ENCODE measurements around the gene PTCH1.
A peak's percentile ranks its signal among the peaks of the same experiment; 100 is the strongest.

The PTCH1 gene

DNA sequence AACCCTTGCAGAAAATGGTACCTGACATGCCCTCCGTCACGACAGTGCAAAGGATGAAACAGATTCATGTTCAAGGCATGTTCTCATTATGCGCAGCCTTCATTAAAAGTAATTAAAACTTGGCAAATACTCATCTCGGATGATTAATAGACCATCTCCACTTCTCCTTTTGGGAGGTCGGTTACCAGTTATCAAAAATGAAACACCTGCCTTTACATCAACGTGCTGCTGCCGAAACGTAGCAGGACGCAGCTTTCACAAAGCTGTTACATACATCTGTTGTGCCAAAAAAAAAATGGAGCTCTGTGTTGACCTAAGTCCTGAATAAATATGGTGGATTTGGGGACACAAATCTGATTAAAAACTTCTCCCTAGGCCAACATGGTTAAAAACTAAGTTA is 75.7 kb downstream of the PTCH1 start:
- Histone ChIP-seq H3K36me3 (peaks cover 17 to 28% (median 20%) of the 10 kb centered on the region in 11 experiments), H3K9ac (no peak overlapping the region), H3K27ac (no peak overlapping the region), H3K4me1 (0 out of 20 replicates have a peak, but pooled peaks cover 0 to 1% (median 0%) of the 10 kb centered on the region in 10 experiments), H3K9me3 (replicated peaks in 1 of 11) (peaks cover 0 to 4% (median 0%) of the 10 kb centered on the region in 11 experiments; a peak in 2 of 22 replicates), H3K4me3 (no peak overlapping the region), H3K4me2 (no peak overlapping the region), H4K20me1 (peaks cover 0 to 4% (median 0%) of the 10 kb centered on the region in 11 experiments; a peak in 1 of 22 replicates), H3K27me3 (no peaks in the 10 kb centered on the region)
- no peak for TF ChIP-seq Cebpa-rat (IDR thresholded peaks at IDR 0.05)

DNA sequence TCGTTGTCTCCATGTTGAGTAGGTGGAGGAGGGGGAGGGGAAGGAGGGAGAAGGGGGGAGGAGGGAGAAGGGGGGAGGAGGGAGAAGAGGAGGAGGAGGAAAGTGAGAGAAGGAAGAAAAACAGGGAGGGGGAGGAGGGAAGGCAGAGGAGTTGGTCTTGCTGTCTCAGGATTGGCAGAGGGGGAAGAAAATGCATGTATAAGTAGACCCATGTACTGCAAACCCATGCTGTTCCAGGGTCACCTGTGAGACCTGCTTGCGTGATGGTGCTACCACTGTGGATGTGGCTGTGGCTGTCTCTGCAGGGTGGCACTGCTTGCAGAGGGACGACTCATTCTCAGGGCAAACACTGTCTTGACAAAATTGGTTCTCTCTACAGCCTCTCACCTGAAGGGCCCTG is 76.3 kb downstream of the PTCH1 start:
- Histone ChIP-seq H3K4me2 (no peak overlapping the region), H3K27ac (no peak overlapping the region), H4K20me1 (no peaks in the 10 kb centered on the region)

DNA sequence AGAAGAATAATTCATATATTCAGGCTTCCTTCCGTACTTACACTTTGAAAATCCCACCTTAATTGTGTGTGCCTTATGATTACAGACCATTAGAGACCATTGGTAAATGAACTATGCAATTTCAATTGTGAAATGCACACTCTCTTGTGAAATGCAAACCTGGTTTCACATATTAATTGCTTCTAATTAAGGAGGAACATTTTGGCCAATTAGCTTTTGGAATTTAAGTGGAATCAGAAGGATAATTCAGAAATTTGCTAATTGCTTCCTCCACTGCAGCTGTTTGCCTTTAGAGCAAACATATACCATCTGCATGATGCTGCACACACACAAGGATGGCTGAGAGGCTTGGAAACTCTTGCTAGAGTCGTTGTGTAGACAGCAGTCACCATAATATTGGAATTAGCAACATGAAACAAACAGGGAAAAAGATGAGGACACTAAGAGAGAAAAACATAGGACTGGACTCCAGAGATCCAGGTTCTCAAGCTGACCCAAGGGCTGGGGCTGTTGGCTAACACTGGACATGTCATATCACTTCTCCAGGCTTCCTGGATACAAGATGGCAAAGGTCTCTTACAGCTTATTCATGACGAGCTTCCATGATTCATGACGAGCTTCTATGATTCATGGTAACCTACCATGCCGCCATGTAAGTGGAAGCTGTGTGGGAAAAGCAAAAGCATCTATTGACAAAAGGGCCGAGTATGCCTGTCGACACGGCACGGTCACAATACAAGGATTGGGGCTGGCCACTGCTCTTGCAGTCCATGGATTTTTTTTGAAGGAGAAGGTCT is 78.0 kb downstream of the PTCH1 start:
- no peak overlapping the region for H3K27ac ChIP-seq
- no peak overlapping the region for H3K9ac ChIP-seq
- H3K4me2 ChIP-seq: no peak overlapping the region
- peaks cover 0 to 9% (median 0%) of the 10 kb centered on the region in 11 experiments; a peak in 4 of 22 replicates for H3K36me3 ChIP-seq
- H3K27me3 ChIP-seq: no peaks in the 10 kb centered on the region
- TF ChIP-seq Cebpa-rat (IDR thresholded peaks at IDR 0.05): no peak
- peaks cover 6 to 17% (median 9%) of the 10 kb centered on the region in 11 experiments; a peak in 19 of 22 replicates for H3K9me3 ChIP-seq (replicated peaks in 1 of 11)
- peaks cover 0 to 11% (median 2%) of the 10 kb centered on the region in 10 experiments; a peak in 4 of 20 replicates for H3K4me1 ChIP-seq
- H3K4me3 ChIP-seq: no peak overlapping the region
- H4K20me1 ChIP-seq: no peaks in the 10 kb centered on the region

More for the DNA sequence above, 76.3 kb downstream of the PTCH1 start:
- H3K4me1 ChIP-seq: no peaks in the 10 kb centered on the region
- H3K9me3 ChIP-seq (replicated peaks in 1 of 11): peaks cover 0 to 4% (median 0%) of the 10 kb centered on the region in 11 experiments; a peak in 2 of 22 replicates
- TF ChIP-seq Cebpa-rat (IDR thresholded peaks at IDR 0.05): no peak
- peaks cover 11 to 21% (median 14%) of the 10 kb centered on the region in 11 experiments for H3K36me3 ChIP-seq
- no peak overlapping the region for H3K9ac ChIP-seq
- H3K27me3 ChIP-seq: no peaks in the 10 kb centered on the region
- H3K4me3 ChIP-seq: no peak overlapping the region

DNA sequence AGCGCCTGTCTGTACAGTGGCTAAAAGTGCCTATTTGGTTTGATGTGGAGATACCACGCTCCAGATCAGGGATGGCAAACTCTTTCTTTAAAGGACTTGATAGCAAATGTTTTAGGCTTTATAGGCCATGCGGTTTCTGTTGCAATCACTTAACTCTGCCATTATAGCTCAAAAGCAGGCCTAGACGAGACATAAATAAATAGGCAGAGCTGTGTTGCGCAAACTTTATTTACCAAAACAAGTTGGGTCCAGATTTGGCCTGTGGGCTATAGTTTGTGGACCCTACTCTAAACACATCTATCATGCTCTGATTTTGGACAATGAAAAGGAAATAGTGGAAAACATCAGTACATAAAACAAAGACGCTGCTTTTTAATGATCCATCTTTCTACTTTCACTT is 79.2 kb downstream of the PTCH1 start:
- TF ChIP-seq Cebpa-rat (IDR thresholded peaks at IDR 0.05): 0 out of 22 replicates have a peak, but pooled peaks of 1 of the 11 experiments have one; percentile 17
- Histone ChIP-seq H3K27ac (no peak overlapping the region), H3K9ac (no peak overlapping the region), H3K4me1 (peaks cover 0 to 11% (median 2%) of the 10 kb centered on the region in 10 experiments; a peak in 4 of 20 replicates), H4K20me1 (no peaks in the 10 kb centered on the region), H3K36me3 (peaks cover 0 to 8% (median 0%) of the 10 kb centered on the region in 11 experiments; a peak in 4 of 22 replicates), H3K9me3 (replicated peaks in 1 of 11) (peaks cover 7 to 18% (median 9%) of the 10 kb centered on the region in 11 experiments; a peak in 19 of 22 replicates), H3K4me2 (no peak overlapping the region), H3K27me3 (no peaks in the 10 kb centered on the region), H3K4me3 (no peak overlapping the region)

DNA sequence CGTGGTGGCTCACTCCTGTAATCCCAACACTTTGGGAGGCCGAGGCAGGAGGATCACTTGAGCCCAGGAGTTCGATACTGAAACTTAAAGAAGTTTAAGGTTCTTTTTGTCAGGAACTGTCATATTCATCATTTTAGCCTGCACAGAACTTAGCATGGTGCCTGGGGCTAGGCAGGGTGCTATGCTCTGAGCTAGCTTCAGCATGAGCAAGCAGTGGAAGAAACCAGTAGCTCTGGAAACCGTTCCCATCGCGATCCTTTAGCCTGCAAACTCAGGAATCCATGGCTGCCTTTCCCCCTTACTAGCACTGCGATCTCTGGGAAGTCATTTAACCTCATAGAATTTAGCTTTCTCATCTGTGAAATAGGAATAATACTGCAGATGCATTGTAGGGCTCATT is 80.4 kb downstream of the PTCH1 start:
- Histone ChIP-seq H3K4me2 (no peak overlapping the region), H4K20me1 (no peaks in the 10 kb centered on the region), H3K27me3 (no peaks in the 10 kb centered on the region), H3K9me3 (replicated peaks in 1 of 11) (peaks cover 7 to 25% (median 10%) of the 10 kb centered on the region in 11 experiments; a peak in 19 of 22 replicates), H3K4me1 (peaks cover 0 to 11% (median 4%) of the 10 kb centered on the region in 10 experiments; a peak in 5 of 20 replicates), H3K9ac (no peak overlapping the region), H3K4me3 (no peak overlapping the region), H3K36me3 (no peaks in the 10 kb centered on the region), H3K27ac (no peak overlapping the region)
- no peak for TF ChIP-seq Cebpa-rat (IDR thresholded peaks at IDR 0.05)

DNA sequence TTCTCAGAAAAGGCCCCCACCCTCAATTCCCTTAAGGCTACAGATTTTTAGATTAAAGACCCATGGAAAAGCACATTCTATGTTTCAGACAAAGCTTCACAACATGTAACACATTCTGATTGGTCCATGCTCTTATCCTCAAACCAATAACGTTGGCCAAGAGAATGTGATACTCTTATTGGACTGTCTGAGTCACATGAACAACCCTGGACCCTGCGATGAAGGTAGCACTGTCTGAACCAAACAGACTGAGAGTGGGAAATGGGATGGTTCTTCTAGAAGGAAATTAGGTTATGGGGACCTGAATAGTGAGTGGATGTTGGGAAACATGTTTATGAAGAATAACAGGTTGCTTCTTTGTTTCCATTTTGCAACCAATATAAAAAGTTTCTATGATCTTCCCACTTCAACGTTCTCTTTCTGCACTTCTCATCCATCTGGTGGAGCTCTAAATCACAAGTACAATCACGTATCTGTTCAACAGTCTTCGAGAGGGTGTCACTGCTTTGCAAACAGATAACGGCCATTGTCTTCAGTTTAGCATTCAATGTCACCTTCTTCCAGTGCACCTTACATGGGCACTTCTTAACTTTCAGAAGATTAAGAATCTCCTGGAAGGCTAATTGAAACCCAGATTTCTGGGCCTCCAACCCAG is 81.6 kb downstream of the PTCH1 start:
- Histone ChIP-seq H3K27ac (no peak overlapping the region), H3K36me3 (no peaks in the 10 kb centered on the region), H3K9me3 (replicated peaks in 1 of 11) (peaks cover 16 to 33% (median 19%) of the 10 kb centered on the region in 11 experiments), H3K9ac (no peak overlapping the region), H4K20me1 (no peaks in the 10 kb centered on the region), H3K4me1 (peaks cover 0 to 11% (median 4%) of the 10 kb centered on the region in 10 experiments; a peak in 5 of 20 replicates), H3K27me3 (no peaks in the 10 kb centered on the region), H3K4me2 (no peak overlapping the region), H3K4me3 (no peak overlapping the region)
- no peak for TF ChIP-seq Cebpa-rat (IDR thresholded peaks at IDR 0.05)

DNA sequence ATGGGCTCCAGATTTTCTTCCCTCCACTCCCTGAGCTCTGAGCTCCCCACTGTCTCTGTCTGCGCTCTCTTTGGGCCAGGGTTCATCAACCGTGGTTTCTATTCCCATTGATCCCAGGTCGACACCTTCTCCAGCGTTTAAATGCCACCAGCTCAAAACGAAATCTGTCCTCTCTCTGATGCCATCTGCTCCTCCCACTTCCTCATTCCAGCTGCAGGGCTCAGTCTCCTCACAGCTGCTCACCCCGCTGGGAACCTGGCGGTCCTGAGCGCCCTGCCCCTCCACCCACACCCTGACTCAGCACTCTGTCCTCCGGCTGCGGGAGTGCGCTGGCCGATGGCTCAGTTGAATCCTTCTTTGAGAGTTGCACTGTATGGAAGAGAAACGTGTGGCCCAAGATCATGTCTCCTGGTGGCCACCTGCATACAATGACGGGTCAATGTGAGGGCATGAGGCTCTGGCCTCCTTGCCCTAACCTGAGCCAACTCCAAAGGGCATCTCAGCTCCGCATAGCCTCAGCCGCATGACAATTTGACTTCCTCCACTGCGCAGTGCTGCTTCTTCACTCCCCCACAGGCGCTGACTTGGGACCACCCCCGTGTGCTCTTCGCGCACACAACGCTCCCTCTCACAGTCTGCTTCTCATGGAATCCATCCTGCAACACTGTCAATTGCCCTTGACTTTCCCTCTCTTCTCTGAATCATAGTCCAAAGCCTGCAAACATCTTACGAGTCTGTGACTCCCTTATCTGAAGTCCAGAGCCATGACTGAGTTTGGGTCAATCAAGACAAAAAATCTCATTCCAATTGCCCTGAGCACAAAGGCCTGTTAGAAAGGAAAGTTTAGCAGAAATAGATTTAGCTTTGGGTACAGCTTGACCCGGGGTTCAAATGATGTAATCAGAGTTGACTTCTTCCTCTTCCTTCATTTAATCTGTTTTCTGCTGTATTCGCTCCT is 82.4 kb downstream of the PTCH1 start:
- no peak overlapping the region for H3K9ac ChIP-seq
- TF ChIP-seq Cebpa-rat (IDR thresholded peaks at IDR 0.05): no peak
- H3K4me2 ChIP-seq: peak overlapping the region in 5 of 11 experiments; percentile 1 to 41 (median 28); a peak in 5 of 22 replicates
- H4K20me1 ChIP-seq: no peaks in the 10 kb centered on the region
- H3K4me3 ChIP-seq: no peak overlapping the region
- H3K9me3 ChIP-seq (replicated peaks in 1 of 11): peaks cover 24 to 41% (median 27%) of the 10 kb centered on the region in 11 experiments
- no peaks in the 10 kb centered on the region for H3K27me3 ChIP-seq
- peaks cover 0 to 11% (median 4%) of the 10 kb centered on the region in 10 experiments; a peak in 5 of 20 replicates for H3K4me1 ChIP-seq
- peak overlapping the region in 4 of 11 experiments; percentile 6 to 49 (median 14); a peak in 1 of 22 replicates for H3K27ac ChIP-seq
- H3K36me3 ChIP-seq: no peaks in the 10 kb centered on the region

DNA sequence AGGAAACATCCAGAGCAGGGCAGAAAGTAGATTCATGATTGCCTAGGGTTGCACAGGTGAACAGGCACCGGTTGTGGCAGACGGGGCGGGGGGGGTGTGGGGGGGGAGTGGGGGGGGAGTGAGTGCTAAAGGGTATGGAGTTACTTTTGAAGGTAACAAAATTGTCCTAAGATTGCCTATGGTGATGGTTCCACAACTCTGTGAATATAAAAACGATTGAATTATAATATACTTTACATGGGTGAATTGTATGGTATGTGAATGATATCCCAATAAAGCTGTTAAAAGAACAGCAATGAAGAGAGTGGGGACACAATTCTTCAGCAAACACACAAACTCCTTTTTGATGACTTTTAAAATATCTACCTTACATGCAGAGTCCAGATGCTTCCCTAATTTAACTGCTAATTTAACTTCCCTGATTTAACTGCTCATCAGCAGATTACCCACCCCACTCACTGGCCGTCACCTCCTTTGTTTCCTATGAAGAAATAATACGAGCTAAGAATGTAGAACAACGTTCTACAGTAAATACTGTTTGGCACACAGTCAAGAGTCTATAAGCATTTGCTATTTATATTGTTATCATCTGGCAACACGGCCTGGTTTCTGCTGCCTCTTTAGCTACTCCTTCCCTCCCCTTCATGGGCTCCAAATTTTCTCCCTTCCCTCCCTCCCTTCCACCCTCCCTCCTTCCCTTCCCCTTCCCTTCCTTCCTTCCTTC is 83.5 kb downstream of the PTCH1 start:
- Histone ChIP-seq H3K9ac (no peak overlapping the region), H3K36me3 (no peaks in the 10 kb centered on the region), H3K4me3 (no peak overlapping the region), H4K20me1 (no peaks in the 10 kb centered on the region), H3K27ac (no peak overlapping the region), H3K4me1 (peaks cover 0 to 11% (median 4%) of the 10 kb centered on the region in 10 experiments; a peak in 5 of 20 replicates), H3K9me3 (replicated peaks in 1 of 11) (peaks cover 27 to 47% (median 32%) of the 10 kb centered on the region in 11 experiments), H3K27me3 (no peaks in the 10 kb centered on the region), H3K4me2 (peak overlapping the region in 2 of 11 experiments; percentile 5 to 18; a peak in 2 of 22 replicates)
- TF ChIP-seq Cebpa-rat (IDR thresholded peaks at IDR 0.05): no peak

Data from BLaER1 treated with 17β-estradiol and CSF1 and Interleukin-3, amounts not matched to agents 10 nM and 100 nM (cell line).